Measurements from ENCODE around the gene HSPB1.

DNA sequence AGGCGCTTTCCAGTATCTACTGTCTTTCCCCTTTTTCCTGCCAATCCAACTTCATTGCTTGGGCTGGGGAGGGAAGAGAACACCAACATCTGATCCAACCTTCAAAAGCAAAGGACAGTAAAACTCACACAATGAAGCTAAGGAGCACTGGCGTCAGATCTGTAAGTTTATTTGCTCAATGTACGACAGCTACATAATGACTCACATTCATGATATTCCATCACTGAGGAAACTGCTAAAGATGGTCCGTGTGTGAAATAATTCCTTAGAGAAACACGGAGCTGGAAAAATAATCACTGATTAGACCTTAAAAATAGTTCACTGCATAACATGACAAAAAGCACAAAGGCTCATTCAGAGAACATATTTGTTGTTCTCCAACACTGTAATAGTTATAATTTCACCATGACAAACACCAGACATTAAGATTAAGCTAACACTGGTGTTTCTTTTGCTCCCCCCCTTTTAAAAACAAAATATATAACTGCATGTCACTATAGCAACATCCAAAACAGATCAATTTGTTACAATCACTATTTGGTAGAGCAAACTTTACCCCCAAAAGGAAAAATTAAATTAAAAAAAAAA, 24.3 kb downstream of the HSPB1 start:
- TF ChIP-seq, protein P1, sequence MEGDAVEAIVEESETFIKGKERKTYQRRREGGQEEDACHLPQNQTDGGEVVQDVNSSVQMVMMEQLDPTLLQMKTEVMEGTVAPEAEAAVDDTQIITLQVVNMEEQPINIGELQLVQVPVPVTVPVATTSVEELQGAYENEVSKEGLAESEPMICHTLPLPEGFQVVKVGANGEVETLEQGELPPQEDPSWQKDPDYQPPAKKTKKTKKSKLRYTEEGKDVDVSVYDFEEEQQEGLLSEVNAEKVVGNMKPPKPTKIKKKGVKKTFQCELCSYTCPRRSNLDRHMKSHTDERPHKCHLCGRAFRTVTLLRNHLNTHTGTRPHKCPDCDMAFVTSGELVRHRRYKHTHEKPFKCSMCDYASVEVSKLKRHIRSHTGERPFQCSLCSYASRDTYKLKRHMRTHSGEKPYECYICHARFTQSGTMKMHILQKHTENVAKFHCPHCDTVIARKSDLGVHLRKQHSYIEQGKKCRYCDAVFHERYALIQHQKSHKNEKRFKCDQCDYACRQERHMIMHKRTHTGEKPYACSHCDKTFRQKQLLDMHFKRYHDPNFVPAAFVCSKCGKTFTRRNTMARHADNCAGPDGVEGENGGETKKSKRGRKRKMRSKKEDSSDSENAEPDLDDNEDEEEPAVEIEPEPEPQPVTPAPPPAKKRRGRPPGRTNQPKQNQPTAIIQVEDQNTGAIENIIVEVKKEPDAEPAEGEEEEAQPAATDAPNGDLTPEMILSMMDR (IDR thresholded peaks at IDR 0.05; ENCODE audit: low read depth, low read length, missing input control): no peak
- TF ChIP-seq GABPA (IDR thresholded peaks at IDR 0.05 in 1 of 2, conservative IDR thresholded peaks at IDR 0.05 in 1 of 2): no peak
- TF ChIP-seq, protein P2, sequence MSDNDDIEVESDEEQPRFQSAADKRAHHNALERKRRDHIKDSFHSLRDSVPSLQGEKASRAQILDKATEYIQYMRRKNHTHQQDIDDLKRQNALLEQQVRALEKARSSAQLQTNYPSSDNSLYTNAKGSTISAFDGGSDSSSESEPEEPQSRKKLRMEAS (IDR thresholded peaks at IDR 0.05): no peak
- no peak for TF ChIP-seq RAD21 (IDR thresholded peaks at IDR 0.05)
- TF ChIP-seq JUND (IDR thresholded peaks at IDR 0.05): no peak
- TF ChIP-seq SP1 (IDR thresholded peaks at IDR 0.05): no peak
- TF ChIP-seq YY1 (IDR thresholded peaks at IDR 0.05): no peak
- no peak for TF ChIP-seq EGR1 (IDR thresholded peaks at IDR 0.05; ENCODE audit: low read depth in 2 of 2)
- TF ChIP-seq, protein P3, sequence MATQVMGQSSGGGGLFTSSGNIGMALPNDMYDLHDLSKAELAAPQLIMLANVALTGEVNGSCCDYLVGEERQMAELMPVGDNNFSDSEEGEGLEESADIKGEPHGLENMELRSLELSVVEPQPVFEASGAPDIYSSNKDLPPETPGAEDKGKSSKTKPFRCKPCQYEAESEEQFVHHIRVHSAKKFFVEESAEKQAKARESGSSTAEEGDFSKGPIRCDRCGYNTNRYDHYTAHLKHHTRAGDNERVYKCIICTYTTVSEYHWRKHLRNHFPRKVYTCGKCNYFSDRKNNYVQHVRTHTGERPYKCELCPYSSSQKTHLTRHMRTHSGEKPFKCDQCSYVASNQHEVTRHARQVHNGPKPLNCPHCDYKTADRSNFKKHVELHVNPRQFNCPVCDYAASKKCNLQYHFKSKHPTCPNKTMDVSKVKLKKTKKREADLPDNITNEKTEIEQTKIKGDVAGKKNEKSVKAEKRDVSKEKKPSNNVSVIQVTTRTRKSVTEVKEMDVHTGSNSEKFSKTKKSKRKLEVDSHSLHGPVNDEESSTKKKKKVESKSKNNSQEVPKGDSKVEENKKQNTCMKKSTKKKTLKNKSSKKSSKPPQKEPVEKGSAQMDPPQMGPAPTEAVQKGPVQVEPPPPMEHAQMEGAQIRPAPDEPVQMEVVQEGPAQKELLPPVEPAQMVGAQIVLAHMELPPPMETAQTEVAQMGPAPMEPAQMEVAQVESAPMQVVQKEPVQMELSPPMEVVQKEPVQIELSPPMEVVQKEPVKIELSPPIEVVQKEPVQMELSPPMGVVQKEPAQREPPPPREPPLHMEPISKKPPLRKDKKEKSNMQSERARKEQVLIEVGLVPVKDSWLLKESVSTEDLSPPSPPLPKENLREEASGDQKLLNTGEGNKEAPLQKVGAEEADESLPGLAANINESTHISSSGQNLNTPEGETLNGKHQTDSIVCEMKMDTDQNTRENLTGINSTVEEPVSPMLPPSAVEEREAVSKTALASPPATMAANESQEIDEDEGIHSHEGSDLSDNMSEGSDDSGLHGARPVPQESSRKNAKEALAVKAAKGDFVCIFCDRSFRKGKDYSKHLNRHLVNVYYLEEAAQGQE (IDR thresholded peaks at IDR 0.05): no peak
